OCI-LY7 (cell line): ENCODE data around the gene ITGA4. TPM values are rescaled to one million over a fixed set of nuclear protein-coding genes. Genes with fewer than 3 reads are reported as not detected.

Experiments used
- BruUV-seq: library from RNA; stranded (reverse); fragments of 400-500 nt; replicated peaks from 2 replicates; lab custom pipeline; 2021; lab: Mats Ljungman, UMichigan
- CTCF ChIA-PET: fragments of 300-600 bp; sonication (Branson Sonifier 250); formaldehyde crosslinking; loops from one replicate; lab custom pipeline; 2022; ENCODE audit warnings: antibody characterized with exemption; ENCODE audit not compliant: unreplicated experiment; lab: Charles Lee
- POLR2A ChIA-PET: fragments of 300-600 bp; sonication (Branson Sonifier 250); formaldehyde crosslinking; loops from one replicate; lab custom pipeline; 2022; ENCODE audit warnings: antibody characterized with exemption; lab: Charles Lee
- DNase-seq: peaks from one replicate; pipeline ENCODE4 v3.0.0-alpha.2; 2015; ENCODE audit warnings: low spot score
- H2AFZ ChIP-seq: fragments of 200-600 bp; sonication (generic), shearing (Covaris generic); 2 replicates; pipeline ENCODE4 v1.6.1; 2014; ENCODE audit warnings: mild to moderate bottlenecking, antibody characterized with exemption, low read length, moderate library complexity
- H3K27ac ChIP-seq: fragments of 200-600 bp; sonication (generic); 2 replicates; pipeline ENCODE4 v1.5.1; 2014; ENCODE audit warnings: mixed run types, low read depth, mild to moderate bottlenecking, moderate library complexity, low read length, inconsistent platforms; ENCODE audit not compliant: poor library complexity, severe bottlenecking
- H3K36me3 ChIP-seq: fragments of 200-600 bp; sonication (generic); 2 replicates; pipeline ENCODE4 v1.6.1; 2014; ENCODE audit warnings: mild to moderate bottlenecking, antibody characterized with exemption, low read length, moderate library complexity, mixed read lengths; ENCODE audit not compliant: insufficient read depth
- H3K4me1 ChIP-seq: fragments of 200-600 bp; sonication (generic); 2 replicates; pipeline ENCODE4 v1.5.1; 2014; ENCODE audit warnings: mild to moderate bottlenecking, low read length; ENCODE audit not compliant: insufficient read depth, poor library complexity, severe bottlenecking
- H3K4me2 ChIP-seq: fragments of 200-600 bp; sonication (generic); 2 replicates; pipeline ENCODE4 v1.6.1; 2014; ENCODE audit warnings: mild to moderate bottlenecking, low read length
- H3K4me3 ChIP-seq: fragments of 200-600 bp; sonication (generic); 2 replicates; pipeline ENCODE4 v1.5.1; 2014; ENCODE audit warnings: mild to moderate bottlenecking, low read depth, low read length; ENCODE audit not compliant: poor library complexity, severe bottlenecking
- H3K79me2 ChIP-seq: fragments of 200-600 bp; sonication (generic); 2 replicates; pipeline ENCODE4 v1.6.1; 2016; ENCODE audit warnings: low read depth, mild to moderate bottlenecking, low read length, moderate library complexity, mixed read lengths; ENCODE audit not compliant: insufficient read depth
- H3K9me2 ChIP-seq: fragments of 200-600 bp; sonication (generic); 2 replicates; pipeline ENCODE4 v1.6.1; 2016; ENCODE audit warnings: mild to moderate bottlenecking, low read length, mixed read lengths; ENCODE audit not compliant: insufficient read depth
- H3K9me3 ChIP-seq: fragments of 200-600 bp; sonication (generic); 2 replicates; pipeline ENCODE4 v1.6.1; 2014; ENCODE audit warnings: mild to moderate bottlenecking, mixed run types, low read length, mixed read lengths
- H4K20me1 ChIP-seq: fragments of 200-600 bp; sonication (generic); 2 replicates; pipeline ENCODE4 v1.6.1; 2014; ENCODE audit warnings: mild to moderate bottlenecking, antibody characterized with exemption, low read length, moderate library complexity, mixed read lengths; ENCODE audit not compliant: insufficient read depth
- CTCF ChIP-seq: fragments of 200-600 bp; sonication (generic); conservative IDR thresholded peaks from 2 replicates; pipeline ENCODE4 v1.5.1; 2014; ENCODE audit warnings: mild to moderate bottlenecking, antibody characterized with exemption, low read length, moderate library complexity, mixed read lengths
- EZH2phosphoT487 ChIP-seq: fragments of 200-600 bp; sonication (generic); IDR thresholded peaks from 2 replicates; pipeline ENCODE4 v1.6.1; 2018; ENCODE audit warnings: low read depth, borderline replicate concordance, mild to moderate bottlenecking, mixed run types, antibody characterized with exemption, low read length, moderate library complexity, mixed read lengths
- intact Hi-C: fragments of 100-400 bp; cut with micrococcal nuclease; formaldehyde crosslinking; loops from one replicate; pipeline ENCODE4 v1.10.0; 2022; ENCODE audit not compliant: unreplicated experiment
- total RNA-seq, 2 experiments: library from RNA; depleted of rRNA in 1 of 2; stranded (reverse); fragments of >200 nt in 1 of 2; shearing (Covaris generic) in 1 of 2; gene quantifications; 2 replicates each; pipeline ENCODE4 v1.2.3, GENCODE V29; 2014 to 2022

Gene ITGA4
- total RNA-seq, 2 experiments from 2014 or later = 53.5 to 55.1 TPM

GRCh38 chr2:181546086-181546485 is 88.9 kb downstream of the ITGA4 start:
- Histone ChIP-seq H3K9me2 (no peaks in the 10 kb centered on the region), H3K4me1 (no peaks in the 10 kb centered on the region), H2AFZ (no peak overlapping the region), H3K9me3 (no peaks in the 10 kb centered on the region), H3K4me2 (no peak overlapping the region), H4K20me1 (no peaks in the 10 kb centered on the region), H3K27ac (no peak overlapping the region), H3K79me2 (no peaks in the 10 kb centered on the region), H3K4me3 (no peak overlapping the region), H3K36me3 (no peaks in the 10 kb centered on the region)
- TF ChIP-seq EZH2phosphoT487 (no peak), CTCF (no peak)
- intact Hi-C loops = no loop called here
- ChIA-PET CTCF (no interaction called here), POLR2A (interaction anchor here (1.1 kb wide), 1 partner anchor 10 kb away, joined by 3 read pairs; no protein-coding TSS in a partner anchor)
- no TSS peak for BruUV-seq
- no peak for DNase-seq

DNA sequence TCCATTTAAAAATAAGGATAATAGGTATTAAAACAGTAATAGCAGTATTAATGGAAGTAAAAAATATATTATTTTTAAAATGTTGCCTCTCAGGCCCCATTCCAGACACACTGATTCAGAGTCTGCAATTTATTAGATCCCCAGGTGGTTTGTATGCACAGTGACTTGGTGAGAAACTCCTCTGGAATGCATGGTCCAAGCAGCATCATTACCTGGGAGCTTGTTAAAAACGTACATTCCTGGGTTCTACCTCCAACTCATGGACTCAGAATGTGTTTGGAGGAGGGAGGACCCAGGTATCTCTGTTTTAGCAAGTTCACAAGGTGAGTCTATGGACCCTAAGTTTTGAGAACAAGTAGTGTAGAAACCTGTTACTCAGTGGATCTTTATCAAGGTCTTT is 95.6 kb downstream of the ITGA4 start:
- intact Hi-C loops = loop anchor here (10.0 kb wide), 1 partner anchor 478 kb away; no protein-coding TSS in a partner anchor
- Histone ChIP-seq H3K79me2 (no peaks in the 10 kb centered on the region), H3K4me3 (no peak overlapping the region), H3K9me2 (no peaks in the 10 kb centered on the region), H3K4me2 (no peak overlapping the region), H2AFZ (no peak overlapping the region), H3K9me3 (no peaks in the 10 kb centered on the region), H3K36me3 (no peaks in the 10 kb centered on the region), H3K4me1 (no peaks in the 10 kb centered on the region), H3K27ac (no peak overlapping the region), H4K20me1 (no peaks in the 10 kb centered on the region)
- ChIA-PET POLR2A (no interaction called here), CTCF (no interaction called here)
- no TSS peak for BruUV-seq
- no peak for TF ChIP-seq EZH2phosphoT487
- no peak for TF ChIP-seq CTCF
- DNase-seq = no peak

DNA sequence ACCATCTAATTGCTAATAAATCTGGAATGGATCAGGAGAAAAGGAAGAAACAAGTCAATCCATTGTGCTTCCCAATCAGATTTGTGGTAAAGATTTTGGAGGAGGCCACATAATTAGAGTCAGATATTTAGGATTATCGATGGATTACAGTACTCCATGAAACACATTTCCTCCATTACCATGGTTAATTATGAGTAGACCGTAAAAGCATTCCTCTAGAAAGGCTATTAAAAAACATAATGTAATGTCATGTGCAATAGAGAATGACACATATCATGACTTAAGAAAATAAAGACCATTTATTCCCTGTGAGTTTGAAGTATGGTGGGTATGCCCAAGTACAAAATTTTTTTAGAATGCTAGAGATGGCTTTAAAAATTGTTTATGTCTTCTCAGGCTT is 96.1 kb downstream of the ITGA4 start:
- POLR2A ChIA-PET = interaction anchor here (0.7 kb wide), 2 partner anchors 635 to 828 kb away, joined by 3 to 8 read pairs; no protein-coding TSS in a partner anchor
- H3K4me3 ChIP-seq = no peak overlapping the region
- TF ChIP-seq EZH2phosphoT487 = no peak
- CTCF ChIA-PET = no interaction called here
- no peaks in the 10 kb centered on the region for H3K79me2 ChIP-seq
- intact Hi-C loops = loop anchor here (10.0 kb wide), 1 partner anchor 478 kb away; no protein-coding TSS in a partner anchor
- no TSS peak for BruUV-seq
- H3K36me3 ChIP-seq = no peaks in the 10 kb centered on the region
- H4K20me1 ChIP-seq = no peaks in the 10 kb centered on the region
- no peak overlapping the region for H3K27ac ChIP-seq
- no peak for DNase-seq
- no peak overlapping the region for H2AFZ ChIP-seq
- no peaks in the 10 kb centered on the region for H3K9me3 ChIP-seq
- H3K4me1 ChIP-seq = no peaks in the 10 kb centered on the region
- H3K9me2 ChIP-seq = no peaks in the 10 kb centered on the region
- no peak overlapping the region for H3K4me2 ChIP-seq
